Spleen (tissue), 11 donors: ENCODE measurements around the gene CSHL1. TPM values are rescaled to one million over a fixed set of nuclear protein-coding genes. Genes with fewer than 3 reads are reported as not detected.
"Not testable (repeated sequence)": the region's sequence is repeated elsewhere in the genome, so short reads cannot be mapped to it uniquely, and the experiment has no call there.

Experiments used
- DNase-seq: peaks from one replicate; pipeline ENCODE4 v3.0.0-alpha.2; 2020
- H3K27ac ChIP-seq, 8 donors: fragments of 200-600 bp; sonication (generic) in 7 of 8; 1 replicate in 4 of 8; 2 replicates in 4 of 8; pipeline versions ENCODE4 v1.5.0 to v1.8.0; 2016 to 2021; ENCODE audit warnings: inconsistent platforms in 4 of 8, mild to moderate bottlenecking in 4 of 8, moderate library complexity in 1 of 8
- H3K27me3 ChIP-seq, 7 donors: fragments of 200-600 bp; sonication (generic) in 6 of 7; replicated peaks in 1 of 7; 1 replicate in 4 of 7; 2 replicates in 3 of 7; pipeline versions ENCODE4 v1.5.0 to v1.8.0; 2016 to 2021; ENCODE audit warnings: inconsistent platforms in 3 of 7, mild to moderate bottlenecking in 1 of 7
- H3K36me3 ChIP-seq, 6 donors: fragments of 200-600 bp; sonication (generic) in 5 of 6; 1 replicate in 4 of 6; 2 replicates in 2 of 6; pipeline versions ENCODE4 v1.5.0 to v1.8.0; 2016 to 2021; ENCODE audit warnings: inconsistent platforms in 2 of 6
- H3K4me1 ChIP-seq, 6 donors: fragments of 200-600 bp; sonication (generic) in 5 of 6; 1 replicate in 3 of 6; 2 replicates in 3 of 6; pipeline versions ENCODE4 v1.5.0 to v1.8.0; 2016 to 2021; ENCODE audit warnings: inconsistent platforms in 3 of 6
- H3K4me3 ChIP-seq, 8 donors: fragments of 200-600 bp; sonication (generic) in 7 of 8; 1 replicate in 4 of 8; 2 replicates in 4 of 8; pipeline versions ENCODE4 v1.5.0 to v1.8.0; 2016 to 2021; ENCODE audit warnings: inconsistent platforms in 4 of 8, mild to moderate bottlenecking in 4 of 8, moderate library complexity in 2 of 8
- H3K9me3 ChIP-seq, 8 donors: fragments of 200-600 bp; sonication (generic) in 7 of 8; 1 replicate in 4 of 8; 2 replicates in 4 of 8; pipeline versions ENCODE4 v1.5.0 to v1.8.0; 2016 to 2021; ENCODE audit warnings: inconsistent platforms in 4 of 8
- WGBS, 5 donors: extraction: QIAGEN DNeasy Blood & Tissue Kit in 3 of 5; methylation state at CpG; one replicate each; pipeline versions ENCODE4 v1.1.5 to v1.1.7; 2013 to 2018; 5-methylcytosine and 5-hydroxymethylcytosine counted together
- intact Hi-C: fragments of 100-400 bp; cut with DNase I; formaldehyde crosslinking; loops from one replicate; pipeline ENCODE4 v1.15.0; 2023; ENCODE audit warnings: low total_unique reads
- polyA plus RNA-seq, 3 donors: library from polyadenylated mRNA; stranded (reverse); fragments of 200-250 nt; gene quantifications; one replicate each; pipeline ENCODE4 v1.2.1, GENCODE V29; 2013
- total RNA-seq, 7 donors: library from RNA; depleted of rRNA in 3 of 7; stranded (reverse); fragments of >200 nt in 3 of 7; fragmentation: NEBNext Ultra II Directional in 4 of 7; extraction: Animal tissue kit (Norgen Biotek cat#: 25700) in 4 of 7; gene quantifications; one replicate each; pipeline versions ENCODE4 v1.1.0 to v1.2.1, GENCODE V29; 2016 to 2021
- TF ChIP-seq, protein P1 (sequence below), 11 experiments: fragments of 200-600 bp in 7 of 11; fragments of 450-650 bp in 4 of 11; sonication (generic) in 4 of 11; IDR thresholded peaks in 8 of 11; conservative IDR thresholded peaks in 3 of 11; 1 replicate in 7 of 11; 2 replicates in 4 of 11; pipeline versions ENCODE4 v1.4.0 to v1.8.0; 2016 to 2021; ENCODE audit warnings: antibody characterized with exemption in 11 of 11, inconsistent platforms in 4 of 11, mild to moderate bottlenecking in 1 of 11
- donor health status: healthy with polysubstance abuse.
- donor health status: DM: no; HTN: no; CAD: no; lungs with moderate emphysema.
- donor health status: DM: no; HTN: no; CAD: no.
- donor health status: Bipolar disorder and iron deficiency.
- donor health status: healthy.
- donor health status: DM: no; HTN: no; CAD: no.
- donor health status: DM: yes; HTN: yes; CAD: no.

The CSHL1 gene
- total and polyA plus RNA-seq, 10 donors = 0.06 TPM; not detected in 9

GRCh38 chr17:63896524-63897354, 14.3 kb downstream of the CSHL1 start, which contains the start of gene CSH1:
Gene CSH1 (minus strand): TSS chr17:63896574. CDS start chr17:63896511, 63 bp downstream.
- DNase-seq, H3K4me3 ChIP-seq, intact Hi-C loops: not testable (repeated sequence)

GRCh38 chr17:63894821-63895220, 16.2 kb downstream of the CSHL1 start:
- H3K27ac ChIP-seq, H3K36me3 ChIP-seq, intact Hi-C loops, H3K4me3 ChIP-seq, H3K27me3 ChIP-seq, H3K9me3 ChIP-seq, DNase-seq, H3K4me1 ChIP-seq: not testable (repeated sequence)
- 72 to 84% (median 82%) methylated on average over 4 to 10 of the region's 10 CpGs for WGBS, 5 donors

More at GRCh38 chr17:63896524-63897354, 14.3 kb downstream of the CSHL1 start, which contains the start of gene CSH1:
- H3K4me1 ChIP-seq, H3K27ac ChIP-seq, H3K27me3 ChIP-seq, H3K9me3 ChIP-seq, H3K36me3 ChIP-seq: not testable (repeated sequence)
- WGBS, 5 donors = 87 to 97% (median 90%) methylated on average over 5 to 11 of the region's 14 CpGs

DNA sequence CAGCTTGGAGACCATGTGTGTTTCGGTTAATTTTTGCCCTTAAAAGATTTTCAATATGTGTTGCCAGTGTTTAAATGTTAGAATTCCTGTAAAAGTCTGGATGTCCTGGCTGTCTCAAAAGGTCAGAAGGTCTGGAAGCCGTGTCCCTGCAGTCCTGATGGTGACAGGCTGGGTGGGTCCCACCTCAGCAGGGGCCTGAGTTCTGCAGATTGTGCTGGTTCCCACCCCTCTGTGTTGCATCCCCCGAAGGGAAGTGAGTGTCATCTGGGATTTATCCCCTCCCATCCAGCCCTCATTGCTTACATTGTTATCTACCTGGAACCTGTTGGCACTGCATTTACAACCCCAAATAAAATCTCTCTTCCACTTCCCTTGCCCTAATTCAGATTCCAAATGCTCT, 17.0 kb downstream of the CSHL1 start:
- H3K27me3 ChIP-seq, H3K36me3 ChIP-seq, H3K4me3 ChIP-seq, H3K27ac ChIP-seq, H3K4me1 ChIP-seq, DNase-seq, intact Hi-C loops, H3K9me3 ChIP-seq: not testable (repeated sequence)
- 72 to 90% (median 75%) methylated on average over 2 to 3 of the region's 3 CpGs for WGBS, 5 donors

GRCh38 chr17:63892316-63893037, 18.6 kb downstream of the CSHL1 start:
- intact Hi-C loops, H3K4me3 ChIP-seq, H3K36me3 ChIP-seq, DNase-seq, H3K27ac ChIP-seq, H3K27me3 ChIP-seq, H3K9me3 ChIP-seq: not testable (repeated sequence)
- H3K4me1 ChIP-seq = peaks cover 0 to 14% (median 0%) of the 10 kb centered on the region in 6 donors
- 76 to 89% (median 81%) methylated on average over 10 to 11 of the region's 11 CpGs for WGBS, 5 donors

GRCh38 chr17:63889026-63889848, 21.8 kb downstream of the CSHL1 start:
- DNase-seq, H3K27me3 ChIP-seq, H3K36me3 ChIP-seq, H3K27ac ChIP-seq, H3K9me3 ChIP-seq, intact Hi-C loops, H3K4me3 ChIP-seq: not testable (repeated sequence)
- 23 to 38% (median 38%) methylated on average over 13 of the region's 13 CpGs for WGBS, 5 donors
- TF ChIP-seq, protein P1, sequence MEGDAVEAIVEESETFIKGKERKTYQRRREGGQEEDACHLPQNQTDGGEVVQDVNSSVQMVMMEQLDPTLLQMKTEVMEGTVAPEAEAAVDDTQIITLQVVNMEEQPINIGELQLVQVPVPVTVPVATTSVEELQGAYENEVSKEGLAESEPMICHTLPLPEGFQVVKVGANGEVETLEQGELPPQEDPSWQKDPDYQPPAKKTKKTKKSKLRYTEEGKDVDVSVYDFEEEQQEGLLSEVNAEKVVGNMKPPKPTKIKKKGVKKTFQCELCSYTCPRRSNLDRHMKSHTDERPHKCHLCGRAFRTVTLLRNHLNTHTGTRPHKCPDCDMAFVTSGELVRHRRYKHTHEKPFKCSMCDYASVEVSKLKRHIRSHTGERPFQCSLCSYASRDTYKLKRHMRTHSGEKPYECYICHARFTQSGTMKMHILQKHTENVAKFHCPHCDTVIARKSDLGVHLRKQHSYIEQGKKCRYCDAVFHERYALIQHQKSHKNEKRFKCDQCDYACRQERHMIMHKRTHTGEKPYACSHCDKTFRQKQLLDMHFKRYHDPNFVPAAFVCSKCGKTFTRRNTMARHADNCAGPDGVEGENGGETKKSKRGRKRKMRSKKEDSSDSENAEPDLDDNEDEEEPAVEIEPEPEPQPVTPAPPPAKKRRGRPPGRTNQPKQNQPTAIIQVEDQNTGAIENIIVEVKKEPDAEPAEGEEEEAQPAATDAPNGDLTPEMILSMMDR (IDR thresholded peaks at IDR 0.05 in 8 of 11, conservative IDR thresholded peaks at IDR 0.05 in 3 of 11) = peak in 10 of 11 experiments; percentile 14 to 66 (median 42)
- H3K4me1 ChIP-seq = peaks cover 0 to 14% (median 0%) of the 10 kb centered on the region in 6 donors

DNA sequence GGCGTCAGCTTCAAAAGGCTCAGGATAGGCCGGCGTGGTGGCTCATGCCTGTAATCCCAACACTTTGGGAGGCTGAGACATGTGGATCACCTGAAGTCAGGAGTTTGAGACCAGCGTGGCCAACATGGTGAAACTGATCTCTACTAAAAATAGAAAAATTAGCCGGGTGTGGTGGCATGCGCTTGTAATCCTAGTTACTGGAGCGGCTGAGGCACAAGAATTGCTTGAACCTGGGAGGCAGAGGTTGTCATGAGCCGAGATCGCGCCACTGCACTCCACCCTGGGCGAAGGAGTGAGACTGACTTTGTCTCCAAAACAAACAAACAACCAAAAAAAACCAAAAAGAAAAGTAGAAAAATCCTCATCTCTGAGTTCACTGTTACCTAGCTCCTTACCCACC, 25.9 kb downstream of the CSHL1 start:
- H3K36me3 ChIP-seq, H3K9me3 ChIP-seq, DNase-seq, H3K27me3 ChIP-seq, H3K27ac ChIP-seq, H3K4me3 ChIP-seq, intact Hi-C loops: not testable (repeated sequence)
- H3K4me1 ChIP-seq = peaks cover 0 to 17% (median 0%) of the 10 kb centered on the region in 6 donors
- 82 to 94% (median 93%) methylated on average over 7 to 11 of the region's 11 CpGs for WGBS, 5 donors

DNA sequence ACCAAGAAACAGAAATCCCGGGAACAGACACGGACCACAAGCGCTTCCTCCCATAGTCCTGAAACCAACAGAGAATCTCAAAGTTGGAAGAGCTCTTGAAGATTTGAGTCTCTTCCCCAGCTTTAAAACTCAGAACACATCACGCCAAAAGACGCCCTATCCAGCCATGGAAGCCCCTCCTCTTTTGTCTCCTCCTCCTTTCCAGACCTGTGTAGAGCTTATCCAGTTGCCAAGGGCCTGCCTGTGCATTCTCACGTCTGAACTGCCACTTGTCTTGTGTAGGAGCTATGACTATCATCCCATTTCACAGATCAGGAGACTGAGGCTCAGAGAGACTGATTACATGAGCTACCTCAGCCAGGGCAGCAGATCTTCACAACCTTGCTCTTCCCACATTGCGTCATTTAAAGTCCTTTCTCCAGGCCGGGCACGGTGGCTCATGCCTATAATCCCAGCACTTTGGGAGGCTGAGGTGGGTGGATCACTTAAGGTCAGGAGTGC, 28.4 kb downstream of the CSHL1 start:
- H3K9me3 ChIP-seq, H3K4me1 ChIP-seq, H3K36me3 ChIP-seq, DNase-seq, H3K27ac ChIP-seq, H3K27me3 ChIP-seq, H3K4me3 ChIP-seq: not testable (repeated sequence)
- intact Hi-C loops = loop anchor here (2.0 kb wide), 1 partner anchor 18 kb away; no protein-coding TSS in a partner anchor
- WGBS, 5 donors = 75 to 80% (median 80%) methylated on average over 9 of the region's 9 CpGs
